OCI-M2 (cell line): ENCODE data around the gene PHKG1.
"Not testable (repeated sequence)": the region's sequence is repeated elsewhere in the genome, so short reads cannot be mapped to it uniquely, and the experiment has no call there.

ENCODE experiments used
- DNase-seq: peaks from one replicate; lab custom pipeline; 2025; ENCODE audit not compliant: unreplicated experiment; lab: John Stamatoyannopoulos, UW

PHKG1 gene

DNA sequence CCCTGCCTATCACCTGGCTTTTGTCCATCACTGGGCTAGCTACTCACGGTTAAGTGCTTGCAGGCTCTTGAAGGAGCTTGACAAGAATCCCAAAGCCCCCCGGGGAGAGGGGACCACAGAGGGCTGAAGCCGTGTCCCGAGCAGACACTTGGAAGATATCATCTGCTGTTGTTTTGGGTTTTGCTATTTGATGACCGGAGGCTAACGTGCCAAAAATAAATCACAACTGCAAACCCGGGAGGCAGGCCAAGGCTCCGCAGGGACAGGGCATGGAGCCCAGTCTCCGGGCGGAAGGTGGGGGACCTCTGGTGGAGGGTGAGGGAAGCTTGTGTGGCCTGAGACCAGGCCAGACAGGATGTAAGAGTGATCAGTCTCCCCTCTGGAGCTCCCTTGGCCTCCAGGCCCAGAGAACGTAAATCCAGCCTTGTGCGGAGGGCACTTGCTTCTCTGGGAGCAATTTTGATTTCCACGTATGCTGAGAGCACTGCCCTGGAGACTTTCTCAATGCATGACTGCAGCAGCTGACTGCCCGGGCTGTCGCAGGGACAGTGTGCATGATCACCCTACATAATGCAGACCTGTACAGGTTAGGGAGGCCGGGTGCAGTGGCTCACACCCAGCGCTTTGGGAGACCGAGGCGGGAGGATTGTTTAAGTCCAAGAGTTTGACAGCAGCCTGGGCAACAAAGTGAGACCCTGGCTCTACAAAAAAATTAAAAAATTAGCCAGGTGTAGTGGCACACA, at the start of gene PHKG1:
TSS of gene PHKG1 (minus strand) at position 164 of the 743 bp plus-strand sequence. CDS start 4,011 bp downstream, outside the sequence.
- DNase-seq = no peak

DNA sequence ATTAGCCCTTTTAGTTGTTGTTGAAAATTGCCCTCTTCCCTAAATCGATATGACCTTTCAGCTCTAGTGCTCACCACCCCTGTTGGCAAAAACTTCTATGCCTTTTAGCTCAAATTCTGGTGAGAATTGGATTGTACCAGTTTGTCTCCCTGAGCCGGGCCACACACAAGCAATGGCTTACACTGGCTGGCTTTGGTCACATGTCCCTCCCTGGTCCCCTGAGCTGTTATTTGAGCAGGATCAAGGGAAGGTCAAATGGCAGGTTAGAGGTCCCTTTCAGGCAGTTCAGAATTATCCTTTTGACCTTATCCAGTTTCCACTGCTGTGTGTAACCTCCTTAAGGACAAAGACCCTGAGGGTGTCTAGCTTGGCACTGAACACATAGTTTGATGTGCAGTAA, 38.3 kb upstream of the PHKG1 start:
- DNase-seq = not testable (repeated sequence)

DNA sequence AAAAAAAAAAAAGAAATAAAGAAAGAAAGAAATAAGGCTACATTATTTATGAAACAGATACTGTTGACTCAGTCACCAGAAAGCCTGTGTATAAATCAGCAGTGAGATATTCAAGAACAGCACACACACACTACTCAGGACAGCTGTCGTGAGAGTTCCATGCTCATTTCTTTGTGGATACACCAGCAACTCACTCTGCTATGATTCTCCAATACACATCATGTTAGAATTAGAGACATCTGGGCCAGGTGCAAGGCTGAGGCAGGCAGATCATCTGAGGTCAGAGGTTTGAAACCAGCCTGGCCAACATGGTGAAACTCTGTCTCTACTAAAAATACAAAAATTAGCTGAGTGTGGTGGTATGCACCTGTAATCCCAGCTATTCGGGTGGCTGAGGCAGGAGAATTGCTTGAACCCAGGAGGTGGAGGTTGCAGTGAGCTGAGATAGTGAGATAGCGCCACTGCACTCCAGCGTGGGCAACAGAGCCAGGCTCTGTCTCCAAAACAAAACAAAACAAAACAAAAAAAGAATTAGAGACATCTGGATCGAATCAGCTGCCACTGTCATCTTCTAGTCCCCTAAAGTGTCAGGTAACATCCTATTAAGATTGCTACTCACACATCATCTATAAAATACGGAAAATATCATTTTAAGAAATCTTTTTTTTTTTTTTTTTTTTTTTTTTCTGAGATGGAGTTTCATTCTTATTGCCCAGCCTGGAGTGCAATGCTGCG, 34.7 kb upstream of the PHKG1 start:
- DNase-seq = no peak

DNA sequence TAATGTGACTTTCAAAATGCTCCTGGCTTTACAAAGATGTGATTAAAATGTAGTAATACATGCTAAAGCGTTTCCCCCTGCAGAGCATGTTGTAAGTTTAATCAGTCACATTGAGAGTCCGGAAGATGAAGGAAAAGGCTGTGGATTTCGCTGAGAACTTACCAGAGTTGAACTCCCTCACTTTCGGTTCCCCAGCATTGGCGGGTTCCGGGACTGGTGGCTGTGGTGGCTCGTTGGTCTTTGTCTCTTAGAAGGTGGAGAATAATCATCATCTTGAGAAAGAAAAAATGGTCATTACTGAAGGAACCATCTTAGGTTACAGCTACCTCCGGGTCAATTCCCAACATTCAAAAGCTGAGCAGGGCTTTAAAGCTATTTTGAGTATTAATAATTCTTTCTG, 33.1 kb upstream of the PHKG1 start:
- no peak for DNase-seq

DNA sequence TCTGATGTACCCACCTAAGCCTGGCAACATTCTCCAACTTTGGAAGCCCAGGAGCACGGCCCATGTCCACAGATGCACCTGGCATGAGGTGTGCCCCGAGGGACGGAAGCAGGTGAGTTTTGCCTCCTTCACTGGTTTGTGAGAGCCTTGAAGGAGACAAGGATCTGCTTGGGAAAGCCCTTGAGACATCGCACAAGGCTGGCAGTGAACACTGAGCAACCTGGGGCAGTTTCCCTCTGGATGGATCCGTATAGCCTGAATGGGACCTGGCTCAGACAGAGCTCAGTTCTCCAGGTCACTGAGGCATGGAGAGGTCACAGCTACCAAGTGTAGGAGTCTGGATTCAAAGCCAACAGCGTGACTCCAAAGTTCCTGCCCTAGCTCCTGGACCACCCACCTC, 32.2 kb upstream of the PHKG1 start:
- no peak for DNase-seq

DNA sequence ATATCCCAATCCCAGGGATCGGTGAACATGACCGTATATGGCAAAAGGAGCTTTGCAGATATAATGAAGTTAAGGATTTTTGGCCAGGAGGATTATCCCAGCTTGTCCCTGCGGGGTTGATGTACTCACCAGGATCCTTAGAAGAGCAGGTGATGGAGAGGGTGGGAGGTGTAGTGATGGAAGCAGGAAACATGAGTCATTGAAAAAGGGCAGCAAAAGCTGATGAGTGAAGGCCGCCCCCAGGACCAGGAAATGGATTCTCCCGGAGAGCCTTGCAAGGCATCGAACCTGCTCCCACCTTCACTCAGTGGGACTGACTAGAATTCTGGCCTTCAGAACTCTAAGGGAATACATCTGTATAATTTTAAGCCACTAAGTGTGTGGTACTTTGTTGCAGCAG, 28.7 kb upstream of the PHKG1 start:
- no peak for DNase-seq

DNA sequence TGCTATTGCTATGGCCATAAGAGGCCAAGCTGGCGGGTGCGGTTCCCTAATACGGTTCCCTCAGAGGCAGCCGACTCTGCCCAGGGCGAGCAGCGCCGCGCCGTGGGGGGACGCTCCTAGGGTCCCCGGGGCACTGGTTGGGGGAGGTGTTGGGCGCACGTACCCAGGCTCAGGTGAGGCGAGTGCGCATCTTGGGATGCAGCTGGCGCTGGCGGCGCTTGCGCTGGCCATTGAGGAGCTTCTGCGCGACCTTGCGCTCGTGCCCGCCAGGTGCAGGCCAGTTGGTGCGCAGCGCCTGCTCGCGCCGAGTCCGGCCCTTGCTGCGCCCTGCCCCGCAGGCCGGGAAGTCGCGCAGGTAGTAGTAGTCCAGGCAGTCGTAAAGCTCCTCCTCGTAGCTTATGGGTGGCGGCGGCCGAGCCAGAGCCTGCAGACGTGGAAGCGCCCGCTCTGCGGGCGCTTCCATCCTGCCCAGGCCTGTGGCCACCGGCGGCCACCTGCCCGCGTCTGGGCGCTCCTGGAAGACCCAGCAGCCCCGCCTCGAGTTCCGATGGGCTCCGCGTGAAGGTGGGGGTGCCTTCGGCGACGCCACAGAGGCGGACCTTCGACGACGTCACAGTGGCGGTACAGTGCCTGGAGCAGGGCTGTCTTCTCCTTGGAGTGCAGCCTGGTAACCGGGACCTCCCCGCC, 23.2 kb upstream of the PHKG1 start, which contains the start of gene NUPR2:
TSS of gene NUPR2 (minus strand) at position 566 of the 687 bp plus-strand sequence. CDS start at position 463, 103 bp downstream.
- no peak for DNase-seq

DNA sequence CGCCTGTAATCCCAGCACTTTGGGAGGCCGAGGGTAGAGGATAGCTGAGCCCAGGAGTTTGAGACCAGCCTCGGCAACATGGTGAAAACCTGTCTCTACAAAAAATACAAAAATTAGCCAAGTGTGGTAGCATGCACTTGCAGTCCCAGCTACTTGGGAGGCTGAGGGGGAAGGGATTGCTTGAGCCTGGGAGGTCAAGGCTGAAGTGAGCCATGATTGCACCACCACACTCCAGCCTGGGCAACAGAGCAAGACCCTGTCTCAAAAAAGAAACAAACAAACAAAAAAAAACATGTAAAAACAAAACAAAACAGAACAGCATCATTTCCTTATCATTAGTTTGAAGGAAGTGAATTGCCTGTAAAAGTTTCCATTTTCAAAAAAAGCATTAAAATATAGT, 19.5 kb upstream of the PHKG1 start:
- DNase-seq = not testable (repeated sequence)

DNA sequence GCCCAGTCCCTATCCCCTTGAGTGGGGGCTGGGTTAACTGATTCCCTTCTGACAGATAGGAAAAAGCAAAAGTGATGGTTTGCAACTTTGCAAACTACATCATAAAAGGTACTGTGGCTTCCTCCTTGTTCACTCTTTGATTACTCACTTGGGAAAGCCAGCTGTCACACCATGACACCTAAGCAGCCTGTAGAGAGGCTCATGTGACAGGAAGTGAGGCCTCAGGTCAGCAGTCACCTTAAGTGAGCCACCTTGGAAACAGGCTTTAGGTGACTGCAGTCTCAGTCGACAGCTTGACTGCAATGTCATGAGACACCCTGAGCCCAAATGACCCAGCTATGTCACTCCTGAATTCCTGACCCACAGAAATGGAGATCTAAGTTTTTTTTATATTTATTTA, 17.9 kb upstream of the PHKG1 start:
- no peak for DNase-seq

DNA sequence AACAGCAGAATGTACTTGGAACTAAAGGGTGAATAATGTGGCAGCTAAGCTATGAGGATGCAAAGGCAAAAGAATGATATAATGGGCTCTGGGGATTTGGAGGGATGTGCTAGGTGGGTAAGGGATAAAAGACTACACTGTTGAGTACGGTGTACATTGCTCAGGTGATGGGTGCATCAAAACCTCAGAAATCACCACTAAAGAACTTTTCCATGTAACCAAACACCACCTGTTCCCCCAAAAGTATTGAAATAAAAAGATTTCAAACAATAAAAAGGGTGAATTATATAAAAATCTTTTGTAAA, 15.2 kb upstream of the PHKG1 start:
- no peak for DNase-seq

DNA sequence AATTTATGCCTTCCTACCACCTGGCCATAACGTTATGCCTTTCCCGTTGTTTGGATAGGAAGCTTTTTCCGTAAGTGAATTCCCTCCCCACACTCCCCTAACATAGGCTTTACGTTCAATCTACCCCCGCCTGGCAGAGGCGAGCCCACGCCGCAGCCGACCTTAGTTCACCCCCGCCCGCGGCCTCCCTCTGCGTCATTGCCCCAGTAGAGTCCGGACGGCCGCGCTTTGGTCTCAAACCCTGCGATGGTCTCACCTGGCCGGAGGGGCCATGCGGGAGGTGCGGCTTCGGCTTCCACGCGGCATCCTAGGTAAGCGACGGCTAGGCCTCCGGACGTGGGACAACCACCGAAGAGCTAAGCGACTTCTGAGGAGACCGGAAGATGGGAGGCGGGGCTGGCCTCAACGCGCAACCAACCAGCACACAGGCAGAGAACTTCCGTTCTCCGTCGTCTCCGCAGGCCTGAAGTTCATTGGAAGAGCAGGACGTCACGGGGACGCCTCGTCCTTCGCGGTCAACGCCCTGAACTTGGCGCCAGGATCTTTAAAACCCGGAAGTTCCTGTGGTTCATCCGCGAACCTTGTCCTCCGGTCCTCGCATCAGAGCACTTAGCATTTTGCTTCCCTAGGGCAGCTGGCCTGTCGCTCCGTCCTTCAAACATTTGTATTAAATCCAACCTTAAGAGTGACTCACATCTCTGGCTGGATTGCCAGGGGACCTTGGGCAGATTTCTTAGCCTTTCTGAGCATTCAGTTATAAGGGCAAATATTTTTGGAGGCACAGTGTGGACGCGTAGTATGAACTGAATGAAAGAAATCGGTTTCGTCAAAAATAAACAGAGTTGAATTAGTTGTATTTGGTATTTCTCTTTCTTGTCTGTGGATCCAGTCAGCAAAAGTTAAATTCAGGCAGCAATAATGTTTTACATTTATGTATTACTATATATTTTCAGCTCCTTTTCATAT, 13.6 kb upstream of the PHKG1 start, which contains the start of gene CHCHD2:
TSS of gene CHCHD2 (minus strand) at position 369 of the 966 bp plus-strand sequence. CDS start at position 306, 63 bp downstream.
- DNase-seq = peak; percentile 73

DNA sequence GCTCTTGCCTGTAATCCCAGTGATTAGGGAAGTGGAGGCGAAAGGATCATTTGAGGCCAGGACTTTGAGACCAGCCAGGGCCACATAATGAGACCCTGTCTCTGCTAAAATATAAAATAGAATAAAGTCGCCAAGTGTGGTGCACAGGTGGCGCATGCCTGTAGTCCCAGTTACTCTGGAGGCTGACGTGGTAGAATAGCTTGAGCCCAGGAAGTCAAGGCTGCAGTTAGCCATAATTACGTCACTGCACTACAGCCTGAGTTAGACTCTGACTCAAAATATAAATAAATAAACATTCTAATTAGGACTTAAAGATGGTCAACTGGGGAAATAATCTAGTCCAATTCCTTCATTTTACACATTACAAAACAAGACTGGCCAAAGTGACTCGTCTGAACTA, 12.8 kb upstream of the PHKG1 start:
- no peak for DNase-seq

DNA sequence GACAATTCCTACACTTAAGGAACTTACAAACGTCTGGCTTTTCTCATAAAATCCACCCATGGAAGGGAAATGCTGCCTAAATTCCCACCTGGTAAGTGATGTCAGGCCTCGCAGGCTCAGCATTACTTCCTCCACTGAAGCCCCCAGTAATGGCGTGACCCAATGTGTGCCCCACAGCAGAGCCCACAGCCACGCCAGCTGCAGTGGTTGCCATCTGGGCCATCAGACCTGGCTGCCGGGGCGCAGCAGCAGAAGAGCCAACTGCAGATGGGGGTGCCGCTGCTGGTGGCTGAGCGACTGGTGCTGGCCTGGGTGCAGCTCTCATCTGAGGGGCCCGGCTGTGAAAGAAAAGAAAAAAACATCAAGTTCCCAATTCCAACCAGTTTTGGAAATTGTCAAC, 11.4 kb upstream of the PHKG1 start:
- not testable (repeated sequence) for DNase-seq

DNA sequence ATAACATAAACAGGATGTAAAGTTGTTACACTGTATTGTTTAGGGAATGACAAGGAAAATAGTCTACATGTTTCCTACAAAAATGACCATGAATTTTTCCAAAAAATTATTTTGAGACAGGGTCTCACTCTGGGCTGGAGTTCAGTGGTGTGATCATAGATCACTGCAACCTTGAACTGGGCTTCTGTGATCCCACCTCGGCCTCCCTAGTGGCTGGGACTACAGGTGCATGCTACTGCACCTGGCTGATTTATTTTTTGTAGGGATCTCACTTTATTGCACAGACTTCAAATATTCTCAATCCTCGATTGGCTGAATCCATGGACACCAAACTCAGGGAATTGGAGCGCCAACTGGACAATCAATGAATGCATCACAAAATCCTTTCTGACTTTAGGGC, 6.9 kb upstream of the PHKG1 start:
- DNase-seq = no peak

DNA sequence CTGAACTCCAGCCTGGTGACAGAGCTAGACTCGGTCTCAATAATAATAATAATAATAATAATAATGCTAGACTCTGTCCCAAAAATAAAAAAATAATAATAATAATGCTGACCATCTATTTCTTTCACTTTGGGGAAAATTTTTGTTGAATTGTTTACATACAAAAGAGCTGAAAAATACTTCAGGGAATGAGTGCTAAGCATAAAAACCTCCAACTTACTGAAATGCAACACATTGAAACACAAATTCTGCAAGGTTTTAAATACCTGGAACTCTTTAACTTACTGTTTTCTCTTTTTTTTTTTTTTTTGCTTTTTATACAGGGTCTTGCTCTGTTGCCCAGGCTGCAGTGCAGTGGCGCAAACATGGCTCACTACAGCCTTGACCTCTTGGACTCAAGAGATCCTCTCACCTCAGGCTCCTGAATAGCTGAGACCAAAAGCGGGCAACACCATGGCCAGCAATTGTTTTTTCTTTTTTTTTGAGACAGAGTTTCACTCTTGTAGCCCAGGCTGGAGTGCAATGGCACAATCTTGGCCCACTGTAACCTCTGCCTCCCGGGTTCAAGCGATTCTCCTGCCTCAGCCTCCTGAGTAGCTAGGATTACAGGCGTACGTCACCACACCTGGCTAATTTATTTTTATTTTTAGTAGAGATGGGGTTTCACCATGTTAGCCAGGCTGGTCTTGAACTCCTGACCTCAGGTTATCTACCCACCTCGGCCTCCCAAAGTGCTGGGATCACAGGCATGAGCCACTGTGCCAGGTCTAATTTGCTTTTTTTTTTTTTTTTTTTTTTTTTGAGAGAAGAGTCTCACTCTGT, 5.6 kb upstream of the PHKG1 start:
- DNase-seq = not testable (repeated sequence)

DNA sequence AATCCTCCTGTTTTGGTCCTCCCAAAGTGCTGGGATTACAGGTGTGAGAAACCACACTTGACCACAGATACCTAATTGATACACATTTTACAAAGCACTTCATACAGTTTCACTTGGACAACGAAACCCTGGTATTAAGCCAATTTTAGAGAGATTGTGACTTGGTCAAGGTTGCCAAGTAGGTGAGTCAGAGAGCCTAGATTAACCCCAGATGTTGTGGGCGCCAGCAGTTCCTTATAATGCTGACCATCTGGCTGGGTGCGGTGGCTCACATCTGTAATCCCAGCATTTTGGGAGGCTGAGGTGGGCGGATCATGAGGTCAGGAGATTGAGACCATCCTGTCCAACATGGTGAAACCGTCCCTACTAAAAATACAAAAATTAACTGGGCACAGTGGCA, 4.9 kb upstream of the PHKG1 start:
- no peak for DNase-seq

DNA sequence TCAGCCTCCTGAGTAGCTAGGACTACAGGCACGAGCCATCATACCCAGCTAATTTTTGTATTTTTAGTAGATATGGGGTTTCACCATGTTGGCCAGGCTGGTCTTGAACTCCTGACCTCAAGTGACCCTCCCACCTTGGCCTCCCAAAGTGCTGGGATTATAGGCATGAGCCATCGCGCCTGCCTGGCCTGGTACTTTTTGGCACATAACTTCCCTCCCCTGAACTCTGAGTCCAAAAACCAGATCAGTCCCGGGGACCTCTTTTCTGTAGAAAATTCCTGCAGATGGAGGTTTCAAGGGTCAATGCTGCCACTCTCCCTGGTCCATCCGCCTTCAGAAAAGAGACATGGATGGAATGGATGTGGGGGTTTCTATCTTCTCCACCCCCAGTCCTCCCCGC, 364 bp downstream of the PHKG1 start:
- DNase-seq = not testable (repeated sequence)

DNA sequence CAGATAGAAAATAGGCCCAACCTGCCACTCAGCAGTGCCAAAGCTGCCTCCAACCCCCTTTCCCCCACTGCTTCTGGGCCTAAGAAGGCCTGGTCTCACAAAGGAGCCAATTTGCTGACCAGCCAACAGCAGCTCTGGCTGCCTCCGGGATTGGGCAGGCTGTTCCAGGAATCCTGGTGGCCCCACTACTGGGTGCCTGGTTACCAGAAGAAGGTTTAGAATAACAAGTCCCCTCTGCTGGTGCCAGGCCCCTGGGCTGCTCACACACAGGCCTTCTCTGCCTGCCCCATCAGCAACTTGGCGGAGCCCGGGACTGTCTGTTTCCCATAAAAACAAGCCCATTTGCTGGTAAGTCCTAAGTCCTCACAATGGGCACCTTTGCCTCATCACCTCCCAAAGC, 1.2 kb downstream of the PHKG1 start:
- DNase-seq = no peak

DNA sequence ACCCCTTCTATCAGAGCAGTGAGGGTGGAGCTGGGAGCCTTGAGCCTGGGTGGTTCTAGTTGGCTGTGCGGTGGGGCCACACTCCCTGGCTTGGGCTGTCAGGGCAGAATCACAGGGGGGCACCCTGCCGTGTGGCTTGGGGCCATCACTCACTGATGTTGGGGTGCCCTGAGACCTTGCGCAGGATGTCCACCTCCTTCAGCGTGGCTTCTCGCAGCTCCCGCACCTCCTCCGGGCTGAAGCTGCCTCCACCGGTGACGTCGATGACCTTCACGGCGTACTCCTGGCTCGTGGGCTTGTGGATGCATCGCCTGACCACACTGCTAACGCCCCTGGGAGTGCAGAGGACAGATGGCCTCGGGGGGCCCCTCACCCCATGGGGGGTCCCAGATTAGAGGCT, 5.3 kb downstream of the PHKG1 start:
- DNase-seq = no peak

DNA sequence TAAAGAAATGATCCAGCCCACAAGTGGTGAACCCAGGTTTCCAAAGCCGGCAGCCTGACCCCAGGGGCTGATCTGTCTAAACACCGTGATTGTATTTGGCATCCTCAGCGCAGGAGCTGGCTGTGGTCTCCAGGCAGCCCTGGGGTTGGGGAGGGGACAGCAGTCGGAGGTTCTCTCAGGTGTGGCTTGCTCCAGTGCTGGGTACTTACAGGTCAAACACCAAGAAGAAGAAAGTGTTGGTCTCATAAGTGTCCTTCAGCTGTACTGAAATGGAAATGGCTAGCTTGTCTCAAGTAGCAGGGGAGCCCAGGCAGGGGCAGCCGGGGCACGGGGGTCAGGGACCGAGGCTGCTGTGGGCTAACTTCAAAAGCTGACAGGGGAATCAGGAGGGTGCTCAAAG, 6.0 kb downstream of the PHKG1 start:
- no peak for DNase-seq
